GM21367 (cell line): Measurements from ENCODE around the gene MYMK.

Experiments used
- ATAC-seq: cut with Tn5 transposase; IDR thresholded peaks from one replicate; pipeline ENCODE4 v1.9.1; 2021; ENCODE audit not compliant: unreplicated experiment

MYMK gene

GRCh38 chr9:133536080-133536479, 11.3 kb upstream of the MYMK start:
- ATAC-seq: no peak

DNA sequence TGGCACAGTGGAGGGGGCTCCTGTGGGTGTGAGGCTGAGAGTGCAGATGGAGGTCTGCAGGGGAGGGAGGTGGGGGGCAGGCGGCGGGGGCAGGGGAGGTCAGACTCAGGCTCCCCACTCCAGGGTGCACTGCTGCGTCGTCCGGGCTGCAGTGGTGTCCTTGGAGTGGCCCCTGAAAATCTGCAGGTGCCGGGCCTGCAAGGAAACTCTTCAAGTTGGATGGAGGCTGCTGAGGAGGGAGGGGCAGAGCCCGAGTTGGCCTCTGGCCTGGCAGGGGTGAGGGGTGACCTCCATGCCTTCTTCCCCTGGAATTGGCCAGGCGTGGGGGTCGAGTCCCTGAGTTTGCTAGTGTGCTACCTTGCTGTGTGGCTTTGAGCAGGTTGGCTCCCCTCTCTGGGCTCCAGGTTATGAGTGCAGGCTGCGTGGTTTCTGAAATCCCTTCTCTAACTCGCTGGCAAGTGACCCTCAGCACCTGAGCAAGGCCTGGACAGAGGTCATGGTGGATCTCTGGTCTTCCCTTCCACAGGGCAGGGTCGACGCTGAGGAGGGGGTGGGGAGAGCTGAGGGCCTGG, 10.6 kb upstream of the MYMK start:
- no peak for ATAC-seq

DNA sequence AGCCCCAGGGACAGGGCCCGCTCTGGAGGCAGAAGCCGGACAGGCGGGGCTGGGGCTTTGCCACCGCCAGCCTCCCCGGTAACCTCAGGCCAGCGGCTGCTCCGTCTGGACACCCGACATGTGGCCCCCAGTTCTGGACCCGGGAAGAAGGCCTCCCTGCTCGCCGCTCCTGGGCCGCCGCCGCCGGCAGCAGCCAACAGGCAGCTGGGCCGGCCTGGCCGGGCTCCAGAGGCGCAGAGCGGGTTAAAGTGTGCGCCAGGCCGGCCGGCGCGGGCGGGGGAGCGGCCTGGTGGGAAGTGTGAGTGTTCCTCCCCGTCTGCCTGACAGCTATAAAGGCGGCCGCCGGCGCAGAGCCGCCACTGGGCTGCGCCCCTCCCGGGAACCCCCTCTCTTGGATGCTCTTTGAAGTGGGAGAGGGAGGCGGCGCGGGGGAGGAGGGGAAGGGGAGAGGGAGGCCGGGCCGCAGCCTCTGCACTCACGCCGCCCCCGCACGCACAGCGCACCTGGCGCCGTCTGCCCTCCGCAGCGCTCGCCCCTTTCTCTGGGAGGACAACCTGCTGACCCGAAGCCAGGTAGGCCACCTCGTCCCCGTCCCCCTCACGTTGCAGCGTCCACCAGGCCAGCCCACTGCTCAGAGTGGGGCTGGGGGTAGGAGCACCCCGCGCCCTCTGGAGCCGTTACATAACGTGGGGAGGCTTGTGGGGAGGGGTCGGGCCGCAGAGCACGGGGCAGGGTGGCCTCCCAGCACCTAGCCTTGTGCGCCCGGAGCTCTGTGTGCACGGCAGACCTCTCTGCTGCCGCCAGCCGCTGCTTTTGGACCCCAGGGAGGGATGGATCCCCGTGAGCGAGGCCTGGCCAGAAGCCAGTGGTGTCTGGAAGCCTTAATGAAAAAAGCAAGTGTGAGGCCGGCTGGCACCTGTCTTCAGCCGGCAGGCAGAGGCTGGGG, 9.9 kb upstream of the MYMK start, which contains the start of gene ADAMTSL2:
ADAMTSL2 (plus strand) TSS at position 359 of the 946 bp plus-strand sequence. CDS start 2,009 bp downstream, outside the sequence.
- no peak for ATAC-seq

GRCh38 chr9:133533857-133534256, 9.1 kb upstream of the MYMK start:
- ATAC-seq: no peak

DNA sequence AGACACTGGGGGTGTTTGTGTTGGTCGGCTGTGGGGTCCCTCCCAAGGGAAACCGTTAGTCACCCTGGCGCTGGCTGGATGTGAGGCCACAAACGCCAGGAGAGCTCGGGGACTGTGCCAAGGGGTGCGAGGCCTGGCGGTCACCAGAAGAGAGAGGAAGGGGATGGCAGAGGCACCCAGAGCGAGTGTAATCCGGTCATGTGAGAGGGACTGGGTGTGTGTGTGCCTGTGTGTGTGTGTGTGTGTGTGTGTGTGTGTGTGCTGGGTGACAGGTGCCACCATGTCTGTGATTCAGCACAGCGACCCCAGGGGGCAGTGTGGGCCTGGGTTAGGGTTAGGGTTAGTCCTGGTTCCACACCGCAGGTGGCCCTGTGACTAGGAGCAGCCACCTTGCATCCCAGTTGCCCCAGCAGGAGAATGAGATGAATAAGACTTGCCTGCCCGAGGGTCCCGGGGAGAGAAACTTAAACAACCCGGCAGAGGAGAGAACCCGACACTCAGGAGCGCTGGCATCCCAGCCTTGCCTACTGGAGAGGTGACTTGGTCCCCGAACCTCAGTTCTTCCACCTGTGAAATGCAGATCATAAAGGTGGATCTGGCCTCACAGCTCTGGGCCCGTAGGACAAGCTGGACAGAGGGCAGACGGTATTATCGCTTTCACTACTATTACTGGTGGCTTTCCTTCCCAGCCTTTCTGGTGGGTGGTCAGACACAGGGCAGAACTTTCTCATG, 8.3 kb upstream of the MYMK start:
- ATAC-seq: no peak

GRCh38 chr9:133531293-133531692, 6.5 kb upstream of the MYMK start:
- ATAC-seq: no peak

GRCh38 chr9:133529874-133530273, 5.1 kb upstream of the MYMK start:
- no peak for ATAC-seq

GRCh38 chr9:133529457-133529856, 4.7 kb upstream of the MYMK start:
- ATAC-seq: no peak

DNA sequence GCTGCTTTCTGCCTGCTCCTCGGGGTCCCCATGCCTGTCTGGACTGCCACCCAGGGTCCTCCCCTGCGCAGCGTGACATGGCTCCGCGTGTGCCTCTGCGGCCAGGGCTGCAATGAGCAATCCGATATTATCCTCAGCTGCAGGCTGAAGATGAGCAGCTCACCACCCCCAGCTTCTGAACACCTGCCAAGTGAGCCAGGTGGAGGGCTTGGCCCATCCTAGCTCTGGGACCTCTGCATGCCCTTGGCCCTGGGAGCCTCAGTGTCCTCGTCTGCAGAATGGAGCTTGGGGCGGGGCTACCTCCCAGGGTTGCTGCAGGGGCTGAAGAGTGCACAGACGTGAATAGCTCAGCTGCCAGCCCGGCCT, 4.1 kb upstream of the MYMK start:
- ATAC-seq: no peak

DNA sequence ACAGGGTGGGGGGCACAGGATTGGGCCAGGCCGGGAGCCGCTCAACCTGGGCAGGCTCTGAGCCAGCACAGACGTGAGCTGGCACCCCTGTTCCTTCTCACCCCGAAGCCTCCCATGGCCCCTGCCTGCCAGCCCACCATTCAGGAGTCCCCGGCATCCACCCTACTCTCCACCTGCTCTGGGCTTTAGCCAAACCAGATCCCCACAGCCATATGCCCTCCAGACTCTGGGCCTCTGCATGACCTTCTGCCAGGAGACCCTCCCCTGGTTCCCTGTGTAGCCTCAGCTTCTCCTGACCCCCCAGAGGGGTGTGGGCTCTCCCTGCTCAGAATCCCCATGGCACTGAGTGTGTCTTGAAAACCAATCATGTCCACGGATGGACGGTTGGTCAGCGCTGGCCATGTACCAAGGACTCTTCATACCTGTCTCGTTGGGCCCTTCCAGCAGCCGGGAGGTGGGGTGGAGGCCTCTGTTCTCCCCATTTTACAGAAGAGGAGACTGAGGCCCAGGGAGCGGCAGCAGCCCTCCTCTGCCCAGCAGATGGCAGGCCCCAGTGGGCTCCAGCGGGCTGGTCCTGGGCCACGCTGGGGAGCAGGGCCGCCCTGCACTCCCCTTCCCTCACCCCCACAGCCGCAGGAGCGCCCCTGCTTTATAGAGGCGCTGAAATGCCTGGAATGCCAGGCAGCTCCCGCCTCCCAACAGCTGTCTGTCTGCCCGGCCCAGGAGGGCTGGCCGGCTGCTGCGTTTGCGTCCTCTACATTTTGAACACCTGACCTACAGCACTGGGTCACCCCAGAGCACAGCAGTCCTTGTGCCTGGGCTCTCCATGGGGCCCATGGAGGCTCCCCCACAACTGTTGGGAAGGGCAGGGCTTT, 3.5 kb upstream of the MYMK start:
- ATAC-seq: no peak

DNA sequence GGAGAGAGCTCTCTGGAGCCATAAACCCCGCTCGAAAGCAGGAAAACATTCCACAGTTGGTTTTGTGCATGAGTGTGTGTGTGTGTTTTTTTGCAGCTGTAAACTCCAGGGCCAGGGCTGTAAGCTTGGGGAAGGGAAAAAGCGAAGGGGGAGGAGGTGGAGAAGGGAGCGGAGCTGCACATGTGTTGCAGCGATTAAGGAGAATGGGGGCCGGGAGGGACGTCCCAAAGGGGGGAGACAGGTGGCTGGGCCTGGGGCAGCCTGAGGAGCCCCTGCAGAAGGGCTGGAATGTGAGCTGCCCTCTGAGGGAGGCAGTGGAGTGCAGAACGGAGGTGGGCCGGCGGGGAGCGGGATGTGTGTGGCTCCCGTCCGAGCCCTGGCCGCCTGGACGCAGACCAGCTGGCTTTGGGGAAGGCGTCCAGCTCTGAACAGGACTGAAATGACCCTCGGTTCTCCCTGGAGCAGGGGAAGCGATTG, 2.7 kb upstream of the MYMK start:
- ATAC-seq: no peak

DNA sequence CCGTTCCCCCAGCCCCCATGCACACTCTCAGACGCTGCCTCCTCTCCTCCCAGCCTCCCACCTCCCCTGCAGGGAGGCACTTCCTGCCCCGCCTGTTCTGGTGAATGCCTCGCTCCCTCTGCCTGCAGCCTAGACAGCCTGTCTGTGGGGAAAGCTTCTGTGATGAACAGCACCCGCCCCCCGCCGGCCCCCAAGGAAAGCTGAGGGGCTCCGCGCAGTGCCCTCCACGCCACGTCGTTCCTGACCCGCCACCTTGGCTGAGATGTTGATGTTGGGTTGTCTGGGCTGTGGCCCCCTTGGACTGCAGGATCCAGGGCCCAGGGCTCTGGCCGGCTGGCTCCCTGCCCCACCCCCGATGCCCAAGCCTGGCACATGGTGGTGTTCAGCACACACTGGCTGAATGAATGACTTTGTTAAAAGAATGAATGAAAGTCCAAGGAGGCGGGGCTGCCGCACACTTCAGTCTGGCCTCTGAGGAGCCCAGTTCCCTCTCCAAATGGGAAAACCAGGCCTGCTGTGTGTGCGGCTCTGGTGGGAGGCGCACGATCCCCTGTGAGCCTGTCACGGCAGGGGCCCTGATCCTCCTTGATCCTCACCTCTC, 2.1 kb upstream of the MYMK start:
- no peak for ATAC-seq

DNA sequence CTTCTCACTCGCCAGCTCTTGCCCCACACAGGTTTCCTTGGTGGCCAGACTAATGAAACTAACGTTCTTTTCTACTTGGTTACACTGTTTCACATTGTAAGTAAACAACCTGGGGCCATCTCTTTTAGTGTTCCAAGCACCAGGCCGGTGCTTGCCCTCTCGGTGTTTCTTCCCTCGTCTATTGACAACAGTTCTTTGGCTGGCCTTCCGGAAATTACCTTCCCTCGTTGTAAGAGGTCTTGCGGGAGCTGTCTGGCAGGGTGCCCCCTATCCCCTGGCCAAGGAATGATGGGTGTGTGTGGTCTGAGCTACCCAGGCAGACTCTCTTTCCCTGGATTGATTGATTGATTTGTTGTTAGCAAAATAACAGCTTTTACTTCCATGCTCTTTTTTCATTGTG, 918 bp upstream of the MYMK start:
- no peak for ATAC-seq

GRCh38 chr9:133524146-133524545, 613 bp downstream of the MYMK start:
- ATAC-seq: no peak

DNA sequence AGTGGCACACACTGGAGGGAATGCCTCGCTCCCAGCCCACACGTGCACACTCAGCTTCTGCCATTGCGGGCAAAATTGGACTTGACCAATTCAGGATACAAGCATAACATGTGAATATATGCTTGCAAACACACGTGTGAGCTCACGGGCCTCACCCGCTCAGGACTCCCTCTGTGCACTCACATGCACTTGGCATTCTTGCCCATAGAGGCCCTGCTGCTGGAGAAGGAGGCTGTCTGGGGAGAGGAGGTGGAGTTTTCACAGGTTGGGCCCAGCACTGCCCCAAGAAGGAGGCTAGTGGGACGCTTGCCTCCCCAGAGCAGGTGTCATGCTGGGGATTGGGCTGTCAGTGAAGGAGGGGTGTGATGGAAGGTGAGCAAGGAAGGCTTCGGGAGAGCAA, 1.7 kb downstream of the MYMK start:
- ATAC-seq: no peak

DNA sequence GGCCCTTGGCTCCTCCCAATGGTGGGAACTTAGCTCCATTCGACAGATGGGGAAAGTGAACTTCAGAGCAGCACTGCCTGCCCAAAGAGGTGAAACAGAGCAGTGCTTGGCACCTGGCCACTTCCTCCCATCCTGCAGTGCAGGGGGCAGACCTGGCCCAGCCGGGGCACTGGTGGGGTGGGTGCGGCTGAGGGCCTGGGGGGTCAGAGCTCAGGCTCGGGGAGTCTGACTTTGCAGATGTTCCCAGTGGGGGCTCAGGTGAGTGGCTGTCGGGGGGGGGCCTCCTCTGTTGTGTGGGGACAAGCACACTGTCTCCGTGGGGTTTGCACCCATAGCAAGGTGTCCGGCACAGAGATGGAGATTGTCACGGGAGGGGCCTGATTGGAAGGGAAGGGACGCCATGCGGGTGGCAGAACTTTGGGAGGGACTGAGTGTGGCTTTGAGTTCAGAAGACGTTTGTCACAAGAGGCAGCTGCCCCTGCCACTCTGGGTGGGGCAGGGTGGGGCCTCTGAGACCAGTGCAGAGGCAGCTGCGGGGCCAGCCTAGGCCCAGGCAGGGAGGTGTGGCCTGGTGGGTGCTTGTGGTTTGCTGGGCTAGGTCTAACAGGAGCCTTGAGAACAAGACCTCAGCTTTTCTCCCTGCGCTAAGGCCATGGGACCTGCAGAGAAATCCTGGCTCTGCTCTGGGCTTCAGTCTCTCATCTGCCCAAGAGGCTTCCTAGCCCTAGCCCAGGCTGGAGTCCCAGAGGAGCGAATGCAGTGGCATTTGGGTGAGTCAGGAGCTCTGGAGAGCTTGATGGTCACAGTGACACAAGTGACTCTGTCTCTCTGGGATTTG, 2.5 kb downstream of the MYMK start:
- no peak for ATAC-seq

DNA sequence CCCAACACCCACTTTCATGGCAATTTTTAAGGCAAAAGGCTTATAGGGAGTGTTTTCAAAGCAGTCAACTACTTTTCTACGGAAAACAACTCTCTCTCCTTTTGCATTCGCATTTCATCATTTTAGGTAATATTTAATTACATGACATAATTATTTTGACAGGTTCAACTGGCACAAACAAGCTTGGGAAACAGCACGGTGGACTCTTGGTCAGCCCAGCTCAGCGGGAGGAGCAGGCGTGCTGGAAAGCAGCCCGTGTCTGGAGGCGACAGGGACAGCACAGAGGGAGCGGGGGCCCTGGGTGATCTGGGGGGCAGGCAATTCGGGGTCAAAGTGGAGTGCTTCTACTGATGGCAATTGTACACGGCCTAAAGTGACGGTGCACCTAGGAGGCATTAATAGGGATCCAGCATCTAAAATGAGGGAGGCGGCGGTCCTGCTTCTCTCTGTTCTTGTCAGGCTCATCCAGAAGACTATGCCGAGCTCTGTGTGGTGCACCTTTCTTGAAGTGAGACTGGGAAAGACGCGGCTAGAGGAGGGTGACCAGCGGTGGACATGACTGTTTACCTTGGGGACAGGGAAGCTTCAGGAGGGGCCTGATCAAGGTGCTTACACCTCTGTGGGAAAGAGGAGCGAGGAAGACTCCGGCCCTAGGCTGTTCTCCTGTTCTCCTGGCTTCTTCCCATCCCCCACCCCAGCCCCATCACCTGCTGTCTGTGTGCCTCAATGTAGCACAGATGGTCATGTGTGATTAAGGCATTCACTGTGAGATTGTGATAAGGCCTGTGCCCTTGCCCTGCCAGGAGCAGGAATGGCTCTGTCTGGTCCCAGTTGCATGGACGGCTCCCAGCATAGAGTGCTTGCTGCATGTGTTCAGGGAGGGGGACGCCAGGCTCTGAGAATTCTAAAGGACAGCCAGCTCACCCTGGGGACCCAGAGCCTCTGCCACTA, 3.4 kb downstream of the MYMK start:
- ATAC-seq: no peak

DNA sequence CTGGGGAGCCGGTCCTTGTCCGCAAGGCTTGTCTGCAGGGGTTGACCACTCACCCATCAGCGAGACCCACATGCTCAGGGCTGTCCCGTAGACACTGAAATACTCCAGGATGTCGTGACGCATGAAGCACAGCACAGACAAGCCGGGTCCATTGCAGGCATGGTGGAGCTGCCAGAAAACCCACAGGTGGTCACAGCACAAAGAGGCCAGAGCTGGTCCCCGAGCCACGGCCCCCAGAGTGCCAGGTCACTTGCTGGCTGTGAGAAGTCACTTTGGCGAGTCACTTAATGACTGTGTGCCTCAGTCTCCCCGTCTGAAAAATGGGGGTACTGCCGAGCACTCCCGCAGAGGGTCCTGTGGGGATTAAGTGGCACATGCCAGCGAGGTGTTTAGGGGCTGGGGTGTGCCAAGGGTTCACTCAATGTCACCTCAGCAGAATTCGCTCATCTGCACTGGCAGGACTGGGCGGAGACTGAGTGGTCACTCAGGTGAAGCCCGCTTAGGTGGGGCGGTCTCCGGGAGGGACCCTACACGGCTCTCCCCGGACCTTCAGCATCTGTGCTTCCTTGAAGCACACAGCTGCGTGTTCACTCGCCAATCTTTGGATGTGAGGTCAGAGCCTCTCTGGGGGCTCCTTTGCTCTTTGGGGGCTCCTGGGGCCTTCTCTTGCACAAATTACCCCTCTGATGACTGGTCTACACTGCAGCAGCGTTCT, 4.5 kb downstream of the MYMK start:
- no peak for ATAC-seq
